Fibroblast of the aortic adventitia (primary cell): ENCODE measurements around the gene DNAH14. TPM values are rescaled to one million over a fixed set of nuclear protein-coding genes. Genes with fewer than 3 reads are reported as not detected.

Experiments
- DNase-seq: peaks from one replicate; pipeline ENCODE4 v3.0.0-alpha.2; 2010; ENCODE audit warnings: low read depth
- H3K4me3 ChIP-seq: 2 replicates; pipeline ENCODE4 v1.5.1; 2011; ENCODE audit warnings: low read depth, mild to moderate bottlenecking, control low read depth, low read length, moderate library complexity
- total RNA-seq: library from RNA; depleted of rRNA; stranded (reverse); fragments of >200 nt; gene quantifications from 2 replicates; pipeline ENCODE4 v1.2.3, GENCODE V29; 2012; ENCODE audit warnings: low replicate concordance
- TF ChIP-seq, protein P1 (sequence below): IDR thresholded peaks from 2 replicates; pipeline ENCODE4 v1.5.1; 2011; ENCODE audit warnings: mild to moderate bottlenecking, low read length, control low read depth, inconsistent platforms; ENCODE audit not compliant: insufficient read depth

Gene DNAH14
- total RNA-seq, 1 donor: 33.9 TPM

- no peak for DNase-seq
- TF ChIP-seq, protein P1, sequence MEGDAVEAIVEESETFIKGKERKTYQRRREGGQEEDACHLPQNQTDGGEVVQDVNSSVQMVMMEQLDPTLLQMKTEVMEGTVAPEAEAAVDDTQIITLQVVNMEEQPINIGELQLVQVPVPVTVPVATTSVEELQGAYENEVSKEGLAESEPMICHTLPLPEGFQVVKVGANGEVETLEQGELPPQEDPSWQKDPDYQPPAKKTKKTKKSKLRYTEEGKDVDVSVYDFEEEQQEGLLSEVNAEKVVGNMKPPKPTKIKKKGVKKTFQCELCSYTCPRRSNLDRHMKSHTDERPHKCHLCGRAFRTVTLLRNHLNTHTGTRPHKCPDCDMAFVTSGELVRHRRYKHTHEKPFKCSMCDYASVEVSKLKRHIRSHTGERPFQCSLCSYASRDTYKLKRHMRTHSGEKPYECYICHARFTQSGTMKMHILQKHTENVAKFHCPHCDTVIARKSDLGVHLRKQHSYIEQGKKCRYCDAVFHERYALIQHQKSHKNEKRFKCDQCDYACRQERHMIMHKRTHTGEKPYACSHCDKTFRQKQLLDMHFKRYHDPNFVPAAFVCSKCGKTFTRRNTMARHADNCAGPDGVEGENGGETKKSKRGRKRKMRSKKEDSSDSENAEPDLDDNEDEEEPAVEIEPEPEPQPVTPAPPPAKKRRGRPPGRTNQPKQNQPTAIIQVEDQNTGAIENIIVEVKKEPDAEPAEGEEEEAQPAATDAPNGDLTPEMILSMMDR: no peak
- H3K4me3 ChIP-seq: no peak overlapping the region
Measured at GRCh38 chr1:225389843-225390242, 460.4 kb downstream of the DNAH14 start.

DNA sequence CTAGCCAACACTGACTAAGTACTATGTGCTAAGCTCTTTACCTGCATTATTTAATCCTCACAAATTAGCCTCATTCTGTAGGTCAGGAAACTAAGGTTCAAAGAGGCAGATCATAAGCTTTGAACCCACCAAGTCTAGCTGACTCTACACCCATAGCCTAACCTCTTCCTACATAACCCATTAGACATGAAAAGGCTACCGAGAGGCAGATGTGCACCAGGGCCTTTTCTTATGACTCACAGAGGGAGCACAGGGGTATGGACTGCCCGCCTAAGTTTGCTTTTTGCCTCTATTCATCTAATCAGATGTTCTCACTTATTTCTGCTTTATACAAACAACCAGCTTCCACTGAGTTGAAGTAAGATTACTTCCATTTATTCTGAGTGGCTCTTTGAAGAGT is 466.9 kb downstream of the DNAH14 start:
- TF ChIP-seq, protein P1: no peak
- no peak for DNase-seq
- H3K4me3 ChIP-seq: no peak overlapping the region

DNA sequence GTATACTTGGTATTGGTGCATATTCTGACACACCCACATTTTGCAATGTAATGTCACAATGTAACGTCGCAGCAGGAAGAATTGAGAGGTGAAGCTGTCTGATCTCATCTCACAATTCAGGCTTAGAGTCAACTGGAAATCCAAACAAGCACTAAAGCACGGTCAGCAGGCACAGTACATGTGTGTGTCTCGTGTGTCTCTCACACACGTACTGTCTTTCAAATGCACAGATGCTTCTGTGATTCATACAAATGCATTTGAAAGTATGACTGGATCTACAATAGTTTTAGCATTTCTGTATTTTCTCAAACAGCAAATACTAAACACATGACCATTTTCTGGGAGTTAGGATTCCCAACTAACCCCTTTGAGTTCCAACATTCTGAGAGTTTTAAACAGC is 471.5 kb downstream of the DNAH14 start:
- TF ChIP-seq, protein P1: no peak
- H3K4me3 ChIP-seq: no peak overlapping the region
- DNase-seq: no peak

GRCh38 chr1:225406976-225407725 is 477.7 kb downstream of the DNAH14 start:
- TF ChIP-seq, protein P1: no peak
- H3K4me3 ChIP-seq: no peak overlapping the region
- no peak for DNase-seq

- TF ChIP-seq, protein P1: no peak
- H3K4me3 ChIP-seq: no peak overlapping the region
- DNase-seq: no peak
Measured at GRCh38 chr1:225407755-225408154, 478.3 kb downstream of the DNAH14 start.

- H3K4me3 ChIP-seq: no peak overlapping the region
- TF ChIP-seq, protein P1: no peak
- no peak for DNase-seq
Measured at GRCh38 chr1:225408249-225408648, 478.8 kb downstream of the DNAH14 start.

DNA sequence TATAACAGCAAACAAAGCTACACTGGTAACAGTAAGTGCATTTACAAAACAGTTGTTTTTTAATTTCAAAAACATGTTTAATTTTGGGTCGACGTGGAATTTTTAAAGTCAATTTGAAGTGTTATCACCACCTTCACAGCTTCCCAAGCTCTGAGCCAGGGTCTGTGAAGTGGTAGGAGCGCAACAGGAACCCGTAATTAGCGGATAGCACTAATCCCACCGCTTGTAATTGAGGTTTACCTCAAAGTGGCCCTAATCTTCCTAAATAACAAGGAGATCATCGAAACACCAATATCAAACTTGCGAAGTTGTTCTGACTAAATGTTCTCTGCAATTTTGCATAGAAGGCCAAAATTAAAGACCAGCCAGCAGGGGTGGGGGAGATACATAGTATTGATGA is 479.6 kb downstream of the DNAH14 start:
- DNase-seq: no peak
- TF ChIP-seq, protein P1: no peak
- H3K4me3 ChIP-seq: no peak overlapping the region
